Measurements from ENCODE around the gene FAF1.
"Not testable (repeated sequence)": the region's sequence is repeated elsewhere in the genome, so short reads cannot be mapped to it uniquely, and the experiment has no call there.

FAF1 gene

DNA sequence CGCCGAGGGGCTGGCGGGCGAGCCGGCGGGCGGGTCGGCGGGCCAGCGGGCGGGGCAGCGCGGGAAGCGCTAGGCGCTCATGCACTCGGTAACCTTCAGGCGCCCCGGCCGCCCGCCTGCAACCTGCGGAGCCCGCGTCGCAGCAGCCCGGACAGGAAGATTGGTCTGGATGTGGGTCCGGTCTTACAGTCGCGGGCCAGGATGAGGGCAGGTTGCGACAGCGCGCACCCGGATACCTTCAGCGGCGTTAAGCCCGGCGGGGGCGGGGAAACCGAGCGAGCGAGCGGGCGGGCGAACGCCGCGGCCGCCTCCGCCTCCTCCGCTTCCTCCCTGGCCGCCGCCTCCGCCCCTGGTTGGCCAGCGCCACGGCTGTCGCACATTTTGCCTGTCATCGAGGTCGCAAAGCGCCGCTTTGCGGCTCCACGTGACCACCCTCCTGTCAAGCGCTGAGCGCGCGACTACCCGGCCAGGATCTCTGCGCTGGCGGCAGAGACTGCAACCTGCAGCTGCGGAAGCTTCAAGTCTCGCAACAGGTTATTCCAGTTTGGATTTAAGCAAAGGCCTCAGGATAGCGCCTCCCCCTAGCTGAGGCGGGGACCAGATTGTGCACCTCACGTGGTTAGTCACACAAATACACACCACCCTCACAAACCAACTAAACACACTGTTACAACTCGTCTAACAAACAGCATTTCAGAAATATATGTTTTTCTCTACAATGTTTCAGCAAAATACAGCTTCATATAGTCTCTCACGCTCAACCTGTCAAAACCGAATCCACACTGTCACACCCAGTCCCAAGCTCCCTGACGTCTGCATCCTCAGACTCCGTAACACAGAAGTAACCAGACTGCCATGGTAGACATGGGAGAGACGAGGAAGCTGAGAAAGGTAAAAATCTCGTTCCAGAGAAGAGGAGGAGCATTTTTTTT lies at the start of gene FAF1:
Gene FAF1, minus strand, starts transcription at position 355 of the 932 bp plus-strand sequence. CDS start 456 bp downstream, outside the sequence.
- DNase-seq (ENCODE audit: low read depth in 2 of 2) = peak; percentile 96 to 97

- no peak for DNase-seq (ENCODE audit: low read depth in 2 of 2)
Measured at GRCh38 chr1:51009381-51009780, 49.3 kb upstream of the FAF1 start.

GRCh38 chr1:51005549-51005948 lies 45.5 kb upstream of the FAF1 start:
- DNase-seq (ENCODE audit: low read depth in 2 of 2) = not testable (repeated sequence)

- no peak for DNase-seq (ENCODE audit: low read depth in 2 of 2)
Measured at GRCh38 chr1:51002516-51002915, 42.4 kb upstream of the FAF1 start.

DNA sequence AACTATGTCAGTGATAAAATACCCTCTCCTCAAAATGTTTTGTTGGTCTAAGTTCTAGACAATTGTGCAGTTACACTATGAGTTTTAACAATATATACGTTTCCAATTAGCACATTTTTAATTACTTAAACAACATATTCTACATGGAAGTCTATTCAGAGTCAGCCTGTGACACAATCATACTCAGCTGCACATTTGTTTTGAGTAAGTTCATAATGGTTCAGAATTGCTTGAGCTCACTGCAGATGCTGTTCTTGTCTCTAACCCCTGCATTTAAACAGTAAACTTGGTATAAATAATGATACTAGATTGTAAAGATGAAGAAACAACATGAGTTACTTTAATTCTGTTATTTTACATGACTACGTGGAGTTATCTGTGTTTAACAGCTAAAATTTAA lies 40.6 kb upstream of the FAF1 start:
- no peak for DNase-seq (ENCODE audit: low read depth in 2 of 2)

GRCh38 chr1:51000160-51000559 lies 40.1 kb upstream of the FAF1 start:
- DNase-seq (ENCODE audit: low read depth in 2 of 2) = no peak

- not testable (repeated sequence) for DNase-seq (ENCODE audit: low read depth in 2 of 2)
Measured at GRCh38 chr1:50999375-50999774, 39.3 kb upstream of the FAF1 start.

- no peak for DNase-seq (ENCODE audit: low read depth in 2 of 2)
Measured at GRCh38 chr1:50996083-50996482, 36.0 kb upstream of the FAF1 start.

DNA sequence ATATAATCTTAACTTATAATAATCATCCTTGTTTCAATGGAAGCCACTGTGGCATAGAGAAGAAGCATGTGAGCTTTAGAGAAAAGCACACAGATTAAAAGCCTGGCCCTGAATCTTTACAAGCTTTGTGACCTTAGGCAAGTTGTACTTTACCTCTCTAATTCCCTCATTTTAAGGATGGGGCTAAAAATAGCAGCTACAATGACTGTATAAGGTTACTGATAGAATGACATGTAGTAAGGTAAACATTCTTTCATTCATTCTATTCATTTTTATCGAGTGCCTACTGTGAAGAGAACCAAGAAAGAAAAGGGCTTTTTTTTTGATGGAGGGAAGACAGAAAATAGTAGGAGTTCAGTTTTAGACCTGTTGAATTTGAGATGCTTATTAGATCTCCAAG lies 35.6 kb upstream of the FAF1 start:
- DNase-seq (ENCODE audit: low read depth in 2 of 2) = no peak

- DNase-seq (ENCODE audit: low read depth in 2 of 2) = no peak
Measured at GRCh38 chr1:50994997-50995396, 34.9 kb upstream of the FAF1 start.

DNA sequence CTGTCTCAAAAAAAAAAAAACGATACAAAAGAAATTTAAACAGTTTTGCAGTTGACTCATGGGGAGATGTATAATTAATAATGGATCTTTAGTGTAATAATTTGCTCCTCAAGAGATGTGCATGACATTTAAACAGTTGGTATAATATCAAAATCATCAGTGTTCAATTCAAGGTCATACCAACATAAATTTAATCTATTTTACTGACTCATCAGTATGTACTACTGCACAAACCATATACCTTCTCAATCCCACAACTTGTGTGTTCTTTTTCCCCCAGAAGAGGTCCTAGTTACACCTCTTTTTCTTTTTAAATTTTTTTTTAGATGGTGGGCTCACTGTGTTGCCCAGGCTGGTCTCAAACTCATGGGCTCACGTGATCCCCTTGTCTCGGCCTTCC lies 33.6 kb upstream of the FAF1 start:
- DNase-seq (ENCODE audit: low read depth in 2 of 2) = no peak

DNA sequence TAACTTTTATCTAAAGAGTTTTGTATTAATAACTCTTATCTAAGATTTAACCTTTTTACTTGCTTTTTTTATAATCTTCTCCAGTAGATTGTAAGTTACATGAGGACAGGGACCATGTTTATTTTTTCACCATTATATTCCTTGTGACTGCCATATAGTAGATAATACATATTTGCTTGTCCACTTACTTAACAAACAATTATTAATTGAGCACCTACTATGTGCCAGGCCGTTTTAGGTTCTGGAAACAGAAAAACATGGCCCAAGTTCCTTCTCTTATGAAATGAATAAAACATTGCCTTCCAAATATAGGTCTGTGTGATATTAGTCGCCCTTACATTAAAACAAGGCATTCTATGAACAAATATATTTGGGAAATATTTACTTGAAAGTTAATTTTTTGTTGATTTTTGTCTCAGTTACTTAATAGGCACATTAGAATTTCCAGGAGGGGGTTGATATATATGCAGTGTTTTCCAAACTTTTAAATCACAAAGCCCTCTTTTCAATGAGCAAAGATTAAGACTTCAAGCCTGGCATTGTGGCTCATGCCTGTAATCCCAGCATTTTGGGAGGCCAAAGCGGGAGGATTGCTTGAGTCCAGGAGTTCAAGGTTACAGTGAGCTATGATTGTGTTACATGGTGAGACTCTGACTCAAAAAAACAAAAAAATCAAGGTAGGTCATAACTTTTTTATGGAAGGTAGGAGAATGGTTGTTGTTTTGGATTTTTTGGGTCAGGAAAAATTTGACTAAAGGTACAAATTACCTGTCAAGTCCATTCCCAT lies 32.7 kb upstream of the FAF1 start:
- no peak for DNase-seq (ENCODE audit: low read depth in 2 of 2)

DNA sequence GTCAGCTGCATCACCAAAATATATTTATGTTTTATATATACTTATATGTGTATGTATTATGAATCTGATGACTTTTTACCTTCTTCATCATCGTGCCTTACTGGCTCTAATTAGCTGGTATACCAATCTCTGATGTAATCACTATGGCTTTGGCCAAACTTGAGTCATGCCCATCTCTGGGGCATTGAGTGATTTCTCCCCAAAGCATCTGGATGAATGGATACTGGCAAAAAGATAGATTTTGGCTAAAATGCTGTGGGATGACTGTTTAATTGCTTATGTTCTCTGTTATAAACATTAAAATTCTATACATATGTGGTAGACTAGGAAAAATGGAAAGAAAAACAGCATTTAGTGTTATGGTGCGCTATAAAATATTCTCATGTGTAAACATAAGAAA lies 29.6 kb upstream of the FAF1 start:
- DNase-seq (ENCODE audit: low read depth in 2 of 2) = no peak

- no peak for DNase-seq (ENCODE audit: low read depth in 2 of 2)
Measured at GRCh38 chr1:50986653-50987052, 26.6 kb upstream of the FAF1 start.

DNA sequence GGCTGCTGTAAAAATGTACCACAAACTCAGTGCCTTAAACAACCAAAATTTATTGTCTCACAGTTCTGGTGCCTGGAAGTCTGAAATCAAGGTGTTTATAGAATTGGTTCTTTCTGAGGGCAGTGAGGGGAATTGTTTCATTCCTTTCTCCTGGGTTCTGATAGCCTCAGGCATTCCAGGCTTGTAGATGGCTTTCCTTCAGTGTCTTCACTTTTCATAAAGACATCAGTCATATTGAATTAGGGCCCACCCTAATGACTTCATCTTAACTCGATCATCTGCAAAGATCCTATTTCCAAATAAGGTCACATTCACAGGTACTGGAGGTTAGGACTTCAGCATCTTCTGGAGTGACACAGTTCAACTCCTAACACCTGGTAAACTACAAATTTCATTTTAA lies 25.0 kb upstream of the FAF1 start:
- no peak for DNase-seq (ENCODE audit: low read depth in 2 of 2)

- DNase-seq (ENCODE audit: low read depth in 2 of 2) = no peak
Measured at GRCh38 chr1:50983219-50983802, 23.2 kb upstream of the FAF1 start.

GRCh38 chr1:50982611-50983010 lies 22.5 kb upstream of the FAF1 start:
- DNase-seq (ENCODE audit: low read depth in 2 of 2) = no peak

- DNase-seq (ENCODE audit: low read depth in 2 of 2) = no peak
Measured at GRCh38 chr1:50981741-50982140, 21.7 kb upstream of the FAF1 start.

DNA sequence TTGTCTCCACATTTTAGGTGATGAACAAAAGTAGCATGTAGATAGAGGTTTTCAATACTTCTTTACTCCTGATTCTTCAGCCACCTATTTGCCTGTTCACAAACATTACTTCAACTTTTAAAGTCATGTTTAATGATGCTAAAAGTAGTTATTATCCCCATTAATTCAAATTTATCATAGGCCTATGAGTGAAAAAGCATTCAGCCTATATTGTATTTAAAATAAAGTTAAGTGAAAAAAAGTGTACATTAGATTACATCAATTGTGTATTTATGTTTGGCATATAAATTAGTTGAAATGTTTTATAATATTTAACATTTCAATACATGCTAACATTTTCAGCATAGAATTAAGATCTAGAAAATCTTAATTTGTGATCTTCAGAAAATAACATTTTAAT lies 20.4 kb upstream of the FAF1 start:
- no peak for DNase-seq (ENCODE audit: low read depth in 2 of 2)

DNA sequence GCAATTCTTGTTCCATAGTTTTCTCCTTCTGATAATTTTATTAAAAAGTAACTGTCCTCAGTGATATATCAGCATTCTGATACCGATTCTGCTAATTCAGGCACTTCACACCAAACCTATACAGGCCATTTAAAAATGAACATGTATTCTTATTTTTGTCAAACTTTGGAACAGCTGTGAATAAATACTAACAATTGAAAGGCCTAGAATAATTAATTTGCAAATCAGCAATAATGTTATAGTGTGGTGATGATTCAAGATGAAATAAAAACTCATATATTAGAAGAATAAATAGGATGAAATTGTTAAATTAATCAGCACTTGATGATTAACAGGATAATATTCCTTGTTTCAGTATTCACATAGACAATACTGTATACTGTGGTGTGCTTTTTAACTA lies 19.9 kb upstream of the FAF1 start:
- no peak for DNase-seq (ENCODE audit: low read depth in 2 of 2)

- DNase-seq (ENCODE audit: low read depth in 2 of 2) = no peak
Measured at GRCh38 chr1:50978852-50979781, 19.1 kb upstream of the FAF1 start.
